Measurements from ENCODE around the gene ADORA2B. TPM values are rescaled to one million over a fixed set of nuclear protein-coding genes. Genes with fewer than 3 reads are reported as not detected.
A peak's percentile ranks its signal among the peaks of the same experiment; 100 is the strongest.

The ADORA2B gene
- total RNA-seq, 1 donor from 2014 or later: 8.9 TPM

DNA sequence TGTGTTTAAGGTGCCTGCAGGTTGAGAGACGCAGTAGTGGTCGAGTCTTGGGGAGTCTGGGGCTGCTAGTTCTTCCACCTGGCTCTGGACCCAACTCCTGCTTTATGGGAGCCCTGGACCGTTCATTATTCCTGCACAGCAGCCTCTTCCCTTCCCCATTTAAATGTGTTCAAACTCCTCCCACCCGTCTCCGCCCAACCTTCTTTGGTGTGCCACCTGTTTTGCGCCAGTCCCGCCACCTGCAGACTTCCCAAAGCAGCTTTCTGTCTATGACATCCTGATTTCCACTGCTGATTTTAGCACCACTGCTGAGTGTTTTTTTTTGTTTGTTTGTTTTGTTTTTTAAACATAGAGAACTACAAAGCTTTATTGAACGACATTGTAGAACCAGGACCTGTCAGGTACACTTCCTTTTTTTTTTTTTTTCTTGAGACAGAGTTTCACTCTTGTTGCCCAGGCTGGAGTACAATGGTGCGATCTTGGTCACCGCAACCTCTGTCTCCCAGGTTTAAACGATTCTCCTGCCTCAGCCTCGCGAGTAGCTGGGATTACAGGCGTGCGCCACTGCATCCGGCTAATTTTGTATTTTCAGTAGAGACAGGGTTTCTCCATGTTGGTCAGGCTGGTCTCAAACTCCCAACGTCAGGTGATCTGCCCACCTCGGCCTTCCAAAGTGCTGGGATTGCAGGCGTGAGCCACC is 12.8 kb downstream of the ADORA2B start:
- Mint-ChIP-seq H3K27me3 (ENCODE audit: unreplicated experiment) (no peaks in the 10 kb centered on the region), H3K27ac (ENCODE audit: unreplicated experiment) (no peak overlapping the region), H3K36me3 (ENCODE audit: unreplicated experiment) (peaks cover 2% of the 10 kb centered on the region), H3K4me3 (ENCODE audit: unreplicated experiment) (no peak overlapping the region), H3K9me3 (ENCODE audit: unreplicated experiment) (no peaks in the 10 kb centered on the region), H3K4me1 (ENCODE audit: unreplicated experiment) (peaks cover 62% of the 10 kb centered on the region)
- DNase-seq (ENCODE audit: extremely low spot score, unreplicated experiment): no peak
- TF ChIP-seq, protein P1, sequence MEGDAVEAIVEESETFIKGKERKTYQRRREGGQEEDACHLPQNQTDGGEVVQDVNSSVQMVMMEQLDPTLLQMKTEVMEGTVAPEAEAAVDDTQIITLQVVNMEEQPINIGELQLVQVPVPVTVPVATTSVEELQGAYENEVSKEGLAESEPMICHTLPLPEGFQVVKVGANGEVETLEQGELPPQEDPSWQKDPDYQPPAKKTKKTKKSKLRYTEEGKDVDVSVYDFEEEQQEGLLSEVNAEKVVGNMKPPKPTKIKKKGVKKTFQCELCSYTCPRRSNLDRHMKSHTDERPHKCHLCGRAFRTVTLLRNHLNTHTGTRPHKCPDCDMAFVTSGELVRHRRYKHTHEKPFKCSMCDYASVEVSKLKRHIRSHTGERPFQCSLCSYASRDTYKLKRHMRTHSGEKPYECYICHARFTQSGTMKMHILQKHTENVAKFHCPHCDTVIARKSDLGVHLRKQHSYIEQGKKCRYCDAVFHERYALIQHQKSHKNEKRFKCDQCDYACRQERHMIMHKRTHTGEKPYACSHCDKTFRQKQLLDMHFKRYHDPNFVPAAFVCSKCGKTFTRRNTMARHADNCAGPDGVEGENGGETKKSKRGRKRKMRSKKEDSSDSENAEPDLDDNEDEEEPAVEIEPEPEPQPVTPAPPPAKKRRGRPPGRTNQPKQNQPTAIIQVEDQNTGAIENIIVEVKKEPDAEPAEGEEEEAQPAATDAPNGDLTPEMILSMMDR (IDR thresholded peaks at IDR 0.05): no peak

DNA sequence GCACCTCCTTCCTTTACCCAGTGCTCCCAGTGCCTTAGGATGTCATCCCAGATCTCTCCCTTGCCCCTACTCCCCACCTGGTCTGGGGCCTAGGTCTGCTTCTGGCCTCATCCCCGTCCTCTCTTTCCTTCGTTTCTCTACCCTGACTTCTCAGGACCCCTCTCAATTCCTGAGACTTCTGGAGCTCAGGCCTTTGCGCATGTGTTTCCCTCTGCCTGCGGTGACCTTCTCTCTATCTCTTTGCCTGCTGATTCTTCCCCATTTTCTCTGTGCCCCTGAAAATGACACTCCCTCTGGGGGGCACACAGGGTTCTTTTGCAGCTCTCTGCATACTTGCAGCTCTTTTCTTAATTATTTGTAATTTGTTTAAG is 13.5 kb downstream of the ADORA2B start:
- no peak overlapping the region for H3K4me3 Mint-ChIP-seq (ENCODE audit: unreplicated experiment)
- peaks cover 55% of the 10 kb centered on the region for H3K4me1 Mint-ChIP-seq (ENCODE audit: unreplicated experiment)
- peaks cover 2% of the 10 kb centered on the region for H3K36me3 Mint-ChIP-seq (ENCODE audit: unreplicated experiment)
- peak overlapping the region; percentile 73 for H3K27ac Mint-ChIP-seq (ENCODE audit: unreplicated experiment)
- no peak for DNase-seq (ENCODE audit: extremely low spot score, unreplicated experiment)
- no peaks in the 10 kb centered on the region for H3K9me3 Mint-ChIP-seq (ENCODE audit: unreplicated experiment)
- no peaks in the 10 kb centered on the region for H3K27me3 Mint-ChIP-seq (ENCODE audit: unreplicated experiment)
- TF ChIP-seq, protein P1 (IDR thresholded peaks at IDR 0.05): no peak

DNA sequence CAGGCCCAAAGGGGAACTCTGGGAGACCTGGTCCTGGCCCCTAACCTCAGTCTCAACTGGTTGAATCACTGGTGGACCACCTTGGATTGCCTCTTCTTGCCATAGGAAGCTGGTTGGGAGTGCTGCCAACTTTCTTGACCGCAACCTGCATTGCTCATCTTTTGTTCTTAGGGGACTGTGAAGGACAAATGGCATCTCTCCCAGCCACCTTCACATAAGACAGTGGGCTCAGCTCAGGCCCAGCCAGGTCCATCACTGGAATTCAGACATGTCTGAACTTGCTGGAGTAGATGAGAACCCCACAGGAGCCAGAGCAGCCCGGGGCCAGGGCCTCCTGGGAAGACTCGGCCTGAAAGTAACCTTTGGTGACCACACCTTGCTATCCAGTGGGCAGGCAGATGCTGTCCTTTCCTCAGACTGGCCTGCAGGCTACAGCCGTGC is 18.8 kb downstream of the ADORA2B start:
- TF ChIP-seq, protein P1 (IDR thresholded peaks at IDR 0.05): no peak
- Mint-ChIP-seq H3K27me3 (ENCODE audit: unreplicated experiment) (no peaks in the 10 kb centered on the region), H3K27ac (ENCODE audit: unreplicated experiment) (peak overlapping the region; percentile 47), H3K4me1 (ENCODE audit: unreplicated experiment) (peaks cover 59% of the 10 kb centered on the region), H3K4me3 (ENCODE audit: unreplicated experiment) (no peak overlapping the region), H3K9me3 (ENCODE audit: unreplicated experiment) (no peaks in the 10 kb centered on the region), H3K36me3 (ENCODE audit: unreplicated experiment) (no peaks in the 10 kb centered on the region)
- no peak for DNase-seq (ENCODE audit: extremely low spot score, unreplicated experiment)

DNA sequence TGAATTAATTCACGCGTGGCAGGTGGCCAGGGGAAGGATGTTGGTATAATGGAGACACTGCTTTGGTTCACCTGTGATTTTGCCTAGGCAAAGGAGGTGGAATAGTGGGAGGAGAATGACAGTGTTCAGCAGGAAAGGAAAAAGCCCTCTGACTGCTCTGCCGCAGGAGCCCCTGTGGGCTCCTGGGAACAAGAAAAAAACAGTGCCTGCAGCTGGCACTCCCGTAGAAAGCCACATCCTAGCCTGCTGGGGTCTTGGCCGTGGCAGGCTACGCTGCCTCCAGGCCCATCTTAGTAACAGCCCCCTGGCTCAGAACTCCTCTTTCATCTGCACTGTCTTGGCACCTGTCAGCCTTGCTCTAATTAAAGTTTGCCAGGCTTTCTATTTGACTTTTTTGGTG is 20.6 kb downstream of the ADORA2B start:
- Mint-ChIP-seq H3K4me3 (ENCODE audit: unreplicated experiment) (peak overlapping the region; percentile 10), H3K4me1 (ENCODE audit: unreplicated experiment) (peaks cover 46% of the 10 kb centered on the region), H3K27ac (ENCODE audit: unreplicated experiment) (peak overlapping the region; percentile 91)

DNA sequence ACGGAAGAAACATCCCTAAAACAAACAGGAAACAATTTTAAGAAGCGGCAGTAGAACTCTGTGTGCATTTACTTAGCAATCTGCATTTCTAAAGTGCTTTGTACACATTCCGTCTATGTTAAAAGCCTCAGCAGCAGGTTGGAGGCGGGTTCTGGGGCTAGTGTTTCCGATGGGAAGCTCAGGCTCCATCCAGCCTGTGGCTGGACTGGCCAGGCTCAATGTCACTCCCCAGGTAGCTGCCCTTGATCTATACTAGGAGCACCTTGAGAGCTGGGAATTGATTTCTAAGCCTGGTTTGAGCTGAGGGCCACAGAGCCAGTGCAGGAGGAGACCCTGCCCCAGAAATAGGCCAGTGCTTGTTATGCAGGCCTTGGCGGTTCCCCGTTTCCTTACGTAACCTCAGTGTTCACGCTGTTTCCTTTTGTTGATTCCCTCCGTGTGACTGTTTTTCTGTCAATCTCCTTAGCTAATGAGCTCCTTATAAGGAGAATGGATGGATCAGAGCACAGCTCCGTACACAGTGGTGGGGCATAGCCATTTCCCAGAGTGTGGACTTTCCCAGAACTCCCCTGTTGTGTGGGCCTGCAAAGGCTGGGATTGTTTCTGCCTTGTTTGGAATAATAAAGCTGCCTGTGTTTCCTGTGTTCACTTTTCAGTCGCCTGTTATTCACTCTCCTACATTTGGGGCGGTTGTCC is 21.4 kb downstream of the ADORA2B start:
- Mint-ChIP-seq H3K27me3 (ENCODE audit: unreplicated experiment) (no peaks in the 10 kb centered on the region), H3K4me1 (ENCODE audit: unreplicated experiment) (peaks cover 47% of the 10 kb centered on the region), H3K36me3 (ENCODE audit: unreplicated experiment) (peaks cover 4% of the 10 kb centered on the region), H3K27ac (ENCODE audit: unreplicated experiment) (peak overlapping the region; percentile 91), H3K4me3 (ENCODE audit: unreplicated experiment) (peak overlapping the region; percentile 10), H3K9me3 (ENCODE audit: unreplicated experiment) (no peaks in the 10 kb centered on the region)
- DNase-seq (ENCODE audit: extremely low spot score, unreplicated experiment): no peak
- TF ChIP-seq, protein P1 (IDR thresholded peaks at IDR 0.05): no peak

More for the DNA sequence above, 20.6 kb downstream of the ADORA2B start:
- no peaks in the 10 kb centered on the region for H3K27me3 Mint-ChIP-seq (ENCODE audit: unreplicated experiment)
- no peaks in the 10 kb centered on the region for H3K9me3 Mint-ChIP-seq (ENCODE audit: unreplicated experiment)
- no peak for DNase-seq (ENCODE audit: extremely low spot score, unreplicated experiment)
- TF ChIP-seq, protein P1 (IDR thresholded peaks at IDR 0.05): no peak
- H3K36me3 Mint-ChIP-seq (ENCODE audit: unreplicated experiment): peaks cover 4% of the 10 kb centered on the region

Data from osteocyte (in vitro differentiated cells).